Tibial nerve (tissue), 3 donors: Measurements from ENCODE around the gene OSTF1.

Source experiments
- EP300 ChIP-seq, 2 donors: sonication (generic); formaldehyde crosslinking; IDR thresholded peaks; one replicate each; pipeline ENCODE4 v1.6.1; 2017; ENCODE audit warnings: antibody characterized with exemption in 2 of 2, mild to moderate bottlenecking in 1 of 2
- POLR2A ChIP-seq, 2 donors: fragments of 450-650 bp; IDR thresholded peaks; one replicate each; pipeline ENCODE4 v1.6.1; 2017; ENCODE audit warnings: antibody characterized with exemption in 2 of 2, mild to moderate bottlenecking in 2 of 2, moderate library complexity in 2 of 2

GRCh38 chr9:75142202-75142601 is 53.9 kb downstream of the OSTF1 start:
- TF ChIP-seq POLR2A (IDR thresholded peaks at IDR 0.05) (no peak), EP300 (IDR thresholded peaks at IDR 0.05) (no peak)
